Stimulated activated CD4-positive, alpha-beta T cell treated with anti-CD3 and anti-CD28 coated beads, Interleukin-12 subunit alpha, Interleukin-12 subunit beta, amount 100 ng/mL, for 4 hours (primary cell): ENCODE measurements around the gene TAF10.

Source experiments
- DNase-seq: peaks from one replicate; pipeline ENCODE4 v3.0.0-alpha.2; 2020

TAF10 gene

GRCh38 chr11:6576471-6577373 lies 35.3 kb downstream of the TAF10 start:
- no peak for DNase-seq

GRCh38 chr11:6574816-6575715 lies 37.0 kb downstream of the TAF10 start:
- DNase-seq: no peak

- no peak for DNase-seq
Measured at GRCh38 chr11:6572215-6572614, 39.8 kb downstream of the TAF10 start.

- DNase-seq: no peak
Measured at GRCh38 chr11:6571434-6572008, 40.5 kb downstream of the TAF10 start.

GRCh38 chr11:6570691-6571427 lies 41.2 kb downstream of the TAF10 start:
- DNase-seq: no peak

GRCh38 chr11:6569706-6570105 lies 42.3 kb downstream of the TAF10 start:
- no peak for DNase-seq

- no peak for DNase-seq
Measured at GRCh38 chr11:6568191-6568918, 43.7 kb downstream of the TAF10 start.

- DNase-seq: no peak
Measured at GRCh38 chr11:6567371-6567745, 44.7 kb downstream of the TAF10 start.

- DNase-seq: no peak
Measured at GRCh38 chr11:6566704-6567370, 45.2 kb downstream of the TAF10 start.

- DNase-seq: no peak
Measured at GRCh38 chr11:6565988-6566703, 45.9 kb downstream of the TAF10 start.

GRCh38 chr11:6565325-6565724 lies 46.7 kb downstream of the TAF10 start:
- DNase-seq: no peak

- DNase-seq: no peak
Measured at GRCh38 chr11:6563667-6564066, 48.3 kb downstream of the TAF10 start.

- no peak for DNase-seq
Measured at GRCh38 chr11:6563121-6563619, 48.8 kb downstream of the TAF10 start.

GRCh38 chr11:6561288-6561687 lies 50.7 kb downstream of the TAF10 start:
- no peak for DNase-seq
